Neural cell (in vitro differentiated cells): ENCODE data around the gene ATE1. TPM values are rescaled to one million over a fixed set of nuclear protein-coding genes. Genes with fewer than 3 reads are reported as not detected.
A peak's percentile ranks its signal among the peaks of the same experiment; 100 is the strongest.

Experiments used
- H2AFZ ChIP-seq: fragments of 200-600, 300-800 bp; sonication (generic), shearing (Covaris generic); 2 replicates; pipeline ENCODE4 v1.6.0; 2014; ENCODE audit warnings: low read depth, mild to moderate bottlenecking, antibody characterized with exemption, low read length, moderate library complexity
- H3F3A ChIP-seq: fragments of 200-600 bp; shearing (Covaris generic); 2 replicates; pipeline ENCODE4 v1.6.1; 2016; ENCODE audit warnings: mild to moderate bottlenecking, moderate library complexity, mixed read lengths, antibody characterized with exemption, low read length; ENCODE audit not compliant: insufficient read depth, poor library complexity, severe bottlenecking
- H3K27ac ChIP-seq: fragments of 200-600, 300-800 bp; sonication (generic), shearing (Covaris generic); 2 replicates; pipeline ENCODE4 v1.5.1; 2014; ENCODE audit warnings: mild to moderate bottlenecking, low read length, moderate library complexity
- H3K27me3 ChIP-seq: fragments of 300-800, 200-600 bp; sonication (generic), shearing (Covaris generic); 2 replicates; pipeline ENCODE4 v1.6.0; 2014; ENCODE audit warnings: mild to moderate bottlenecking, low read depth, low read length, moderate library complexity; ENCODE audit not compliant: insufficient read depth
- H3K36me3 ChIP-seq: fragments of 300-800, 200-600 bp; sonication (generic), shearing (Covaris generic); 2 replicates; pipeline ENCODE4 v1.5.1; 2014; ENCODE audit warnings: mild to moderate bottlenecking, antibody characterized with exemption, low read length, moderate library complexity; ENCODE audit not compliant: insufficient read depth
- H3K4me2 ChIP-seq: fragments of 300-800, 200-600 bp; sonication (generic), shearing (Covaris generic); 2 replicates; pipeline ENCODE4 v1.6.0; 2014; ENCODE audit warnings: mild to moderate bottlenecking, low read length
- H3K4me3 ChIP-seq: fragments of 300-800, 200-600 bp; sonication (generic), shearing (Covaris generic); 2 replicates; pipeline ENCODE4 v1.5.1; 2014; ENCODE audit warnings: mild to moderate bottlenecking, low read length, moderate library complexity
- H3K79me2 ChIP-seq: fragments of 200-600 bp; shearing (Covaris generic); replicated peaks from 2 replicates; pipeline ENCODE4 v1.6.0; 2014; ENCODE audit warnings: mild to moderate bottlenecking, low read length, moderate library complexity; ENCODE audit not compliant: insufficient read depth
- H3K9ac ChIP-seq: fragments of 300-800, 200-600 bp; sonication (generic), shearing (Covaris generic); 2 replicates; pipeline ENCODE4 v1.6.1; 2016; ENCODE audit warnings: mild to moderate bottlenecking, low read length, mixed read lengths
- H3K9me2 ChIP-seq: fragments of 200-600 bp; shearing (Covaris generic); 2 replicates; pipeline ENCODE4 v1.6.1; 2016; ENCODE audit warnings: mild to moderate bottlenecking, low read length, mixed read lengths; ENCODE audit not compliant: insufficient read depth
- H3K9me3 ChIP-seq: fragments of 200-600, 300-800 bp; sonication (generic), shearing (Covaris generic); 2 replicates; pipeline ENCODE4 v1.6.1; 2016; ENCODE audit warnings: mild to moderate bottlenecking, mixed run types, low read length, moderate library complexity, mixed read lengths
- H4K20me1 ChIP-seq: fragments of 200-600 bp; shearing (Covaris generic); 2 replicates; pipeline ENCODE4 v1.6.1; 2016; ENCODE audit warnings: mild to moderate bottlenecking, mixed run types; ENCODE audit not compliant: insufficient read depth
- CTCF ChIP-seq: fragments of 450-650 bp; IDR thresholded peaks from 2 replicates; pipeline ENCODE4 v1.5.1; 2014; ENCODE audit warnings: antibody characterized with exemption, mild to moderate bottlenecking, moderate library complexity; ENCODE audit not compliant: poor library complexity, severe bottlenecking
- EP300 ChIP-seq: fragments of 450-650 bp; conservative IDR thresholded peaks from 2 replicates; pipeline ENCODE4 v1.6.1; 2014; ENCODE audit warnings: antibody characterized with exemption, mild to moderate bottlenecking, moderate library complexity; ENCODE audit not compliant: poor library complexity, severe bottlenecking
- EZH2 ChIP-seq: fragments of 200-600, 300-800 bp; shearing (Covaris generic), sonication (generic); IDR thresholded peaks from 2 replicates; pipeline ENCODE4 v1.6.1; 2014; ENCODE audit warnings: antibody characterized with exemption, low read length, borderline replicate concordance, mild to moderate bottlenecking; ENCODE audit not compliant: insufficient read depth, poor library complexity, severe bottlenecking
- MXI1 ChIP-seq: fragments of 450-650 bp; conservative IDR thresholded peaks from 2 replicates; pipeline ENCODE4 v1.6.1; 2014; ENCODE audit warnings: antibody characterized with exemption, mild to moderate bottlenecking; ENCODE audit not compliant: poor library complexity, severe bottlenecking
- POLR2AphosphoS5 ChIP-seq: IDR thresholded peaks from 2 replicates; pipeline ENCODE4 v1.6.1; 2012
- RAD21 ChIP-seq: fragments of 450-650 bp; conservative IDR thresholded peaks from 2 replicates; pipeline ENCODE4 v1.6.1; 2014; ENCODE audit warnings: antibody characterized with exemption, mild to moderate bottlenecking, moderate library complexity
- SMC3 ChIP-seq: fragments of 450-650 bp; conservative IDR thresholded peaks from 2 replicates; pipeline ENCODE4 v1.6.1; 2014; ENCODE audit warnings: antibody characterized with exemption, mild to moderate bottlenecking, moderate library complexity; ENCODE audit not compliant: poor library complexity
- TAF1 ChIP-seq: IDR thresholded peaks from 2 replicates; pipeline ENCODE4 v1.6.1; 2012; ENCODE audit warnings: low read depth
- polyA plus RNA-seq: library from polyadenylated mRNA; depleted of rRNA; stranded (reverse); fragments of >200 nt; gene quantifications from 2 replicates; pipeline ENCODE4 v1.2.3, GENCODE V29; 2014
- TF ChIP-seq, protein P1 (sequence below): IDR thresholded peaks from 2 replicates; pipeline ENCODE4 v1.6.1; 2012; ENCODE audit warnings: borderline replicate concordance

Gene ATE1
- polyA plus RNA-seq, 1 donor from 2014 or later = 23.7 TPM

GRCh38 chr10:121928528-121928884 lies 675 bp upstream of the ATE1 start:
- Histone ChIP-seq H3K79me2 (peaks cover 27% of the 10 kb centered on the region), H3K27ac (peak overlapping the region; percentile 90), H3K9me3 (no peaks in the 10 kb centered on the region), H3K9ac (peak overlapping the region; percentile 92), H4K20me1 (no peaks in the 10 kb centered on the region), H3F3A (no peaks in the 10 kb centered on the region), H3K27me3 (no peaks in the 10 kb centered on the region), H3K9me2 (no peaks in the 10 kb centered on the region), H2AFZ (peak overlapping the region; percentile 91), H3K36me3 (no peaks in the 10 kb centered on the region), H3K4me3 (peak overlapping the region; percentile 96), H3K4me2 (peak overlapping the region; percentile 23)
- TF ChIP-seq EZH2 (no peak), CTCF (no peak), SMC3 (no peak), MXI1 (no peak), RAD21 (no peak), EP300 (no peak), TAF1 (no peak), POLR2AphosphoS5 (no peak)
- TF ChIP-seq, protein P1, sequence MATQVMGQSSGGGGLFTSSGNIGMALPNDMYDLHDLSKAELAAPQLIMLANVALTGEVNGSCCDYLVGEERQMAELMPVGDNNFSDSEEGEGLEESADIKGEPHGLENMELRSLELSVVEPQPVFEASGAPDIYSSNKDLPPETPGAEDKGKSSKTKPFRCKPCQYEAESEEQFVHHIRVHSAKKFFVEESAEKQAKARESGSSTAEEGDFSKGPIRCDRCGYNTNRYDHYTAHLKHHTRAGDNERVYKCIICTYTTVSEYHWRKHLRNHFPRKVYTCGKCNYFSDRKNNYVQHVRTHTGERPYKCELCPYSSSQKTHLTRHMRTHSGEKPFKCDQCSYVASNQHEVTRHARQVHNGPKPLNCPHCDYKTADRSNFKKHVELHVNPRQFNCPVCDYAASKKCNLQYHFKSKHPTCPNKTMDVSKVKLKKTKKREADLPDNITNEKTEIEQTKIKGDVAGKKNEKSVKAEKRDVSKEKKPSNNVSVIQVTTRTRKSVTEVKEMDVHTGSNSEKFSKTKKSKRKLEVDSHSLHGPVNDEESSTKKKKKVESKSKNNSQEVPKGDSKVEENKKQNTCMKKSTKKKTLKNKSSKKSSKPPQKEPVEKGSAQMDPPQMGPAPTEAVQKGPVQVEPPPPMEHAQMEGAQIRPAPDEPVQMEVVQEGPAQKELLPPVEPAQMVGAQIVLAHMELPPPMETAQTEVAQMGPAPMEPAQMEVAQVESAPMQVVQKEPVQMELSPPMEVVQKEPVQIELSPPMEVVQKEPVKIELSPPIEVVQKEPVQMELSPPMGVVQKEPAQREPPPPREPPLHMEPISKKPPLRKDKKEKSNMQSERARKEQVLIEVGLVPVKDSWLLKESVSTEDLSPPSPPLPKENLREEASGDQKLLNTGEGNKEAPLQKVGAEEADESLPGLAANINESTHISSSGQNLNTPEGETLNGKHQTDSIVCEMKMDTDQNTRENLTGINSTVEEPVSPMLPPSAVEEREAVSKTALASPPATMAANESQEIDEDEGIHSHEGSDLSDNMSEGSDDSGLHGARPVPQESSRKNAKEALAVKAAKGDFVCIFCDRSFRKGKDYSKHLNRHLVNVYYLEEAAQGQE = no peak

DNA sequence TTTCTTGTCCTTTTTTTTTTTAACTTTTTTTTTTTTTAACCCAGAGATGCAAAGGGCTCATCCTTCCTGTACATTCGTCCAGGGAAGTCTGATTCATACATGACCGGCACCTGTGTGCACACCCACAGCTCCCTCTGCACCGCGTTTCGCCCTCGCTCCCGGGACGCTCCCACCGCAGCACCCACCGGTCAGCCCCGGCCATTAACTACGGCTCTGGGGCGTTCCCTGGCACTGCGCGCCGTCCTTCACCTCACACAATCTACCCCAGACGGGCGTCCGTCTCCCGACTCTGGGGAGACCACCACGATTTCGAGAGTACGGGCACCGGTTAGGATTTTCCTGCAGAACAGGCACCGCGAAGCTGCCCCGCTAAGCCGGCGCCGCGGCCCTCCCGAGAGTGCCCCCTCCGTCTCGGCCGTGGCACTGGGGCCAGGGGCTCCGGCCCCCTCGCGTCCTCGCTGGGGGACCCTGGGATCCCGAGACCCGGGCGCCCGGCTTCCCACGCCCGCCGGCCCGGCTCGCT lies 452 bp downstream of the ATE1 start:
- Histone ChIP-seq H3K9me2 (no peaks in the 10 kb centered on the region), H3K27me3 (no peaks in the 10 kb centered on the region), H2AFZ (peak overlapping the region; percentile 73), H4K20me1 (no peaks in the 10 kb centered on the region), H3K4me2 (no peak overlapping the region), H3K9ac (peak overlapping the region; percentile 92), H3K9me3 (no peaks in the 10 kb centered on the region), H3K27ac (peak overlapping the region; percentile 90), H3K36me3 (no peaks in the 10 kb centered on the region), H3K79me2 (peaks cover 34% of the 10 kb centered on the region), H3K4me3 (peak overlapping the region; percentile 96), H3F3A (no peaks in the 10 kb centered on the region)
- TF ChIP-seq RAD21 (peak; percentile 12), SMC3 (no peak), CTCF (no peak), POLR2AphosphoS5 (peak; percentile 1), EZH2 (no peak)
